Stimulated activated naive B cell treated with anti-CD40 and anti-IgM and Interleukin-4, amounts not matched to agents 10 μg/mL and 1 μg/mL and 100 μg/mL, for 72 hours (primary cell): ENCODE results near the gene AXDND1.
A peak's percentile ranks its signal among the peaks of the same experiment; 100 is the strongest.

ENCODE experiments used
- ATAC-seq, 2 donors: fragments of 150-1000 bp; cut with Tn5 transposase; replicated peaks; 2 replicates each; pipeline ENCODE4 v1.10.0; 2021; ENCODE audit warnings: moderate library complexity in 1 of 2
- DNase-seq: peaks from one replicate; pipeline ENCODE4 v3.0.0; 2021
- H3K27ac Mint-ChIP-seq: one replicate; pipeline ENCODE4 v1.8.0; 2022; ENCODE audit warnings: mild to moderate bottlenecking, mixed read lengths
- H3K27me3 Mint-ChIP-seq, 2 donors: one replicate each; pipeline ENCODE4 v1.8.0; 2022; ENCODE audit warnings: mixed read lengths in 2 of 2
- H3K36me3 Mint-ChIP-seq, 2 donors: one replicate each; pipeline ENCODE4 v1.8.0; 2022; ENCODE audit warnings: mixed read lengths in 2 of 2, mild to moderate bottlenecking in 1 of 2
- H3K4me1 Mint-ChIP-seq, 2 donors: one replicate each; pipeline ENCODE4 v1.8.0; 2022; ENCODE audit warnings: mixed read lengths in 2 of 2, mild to moderate bottlenecking in 1 of 2
- H3K4me3 Mint-ChIP-seq, 2 donors: one replicate each; pipeline ENCODE4 v1.8.0; 2022; ENCODE audit warnings: mild to moderate bottlenecking in 2 of 2, mixed read lengths in 2 of 2, moderate library complexity in 1 of 2
- H3K9me3 Mint-ChIP-seq, 2 donors: one replicate each; pipeline ENCODE4 v1.8.0; 2022; ENCODE audit warnings: mixed read lengths in 2 of 2, mild to moderate bottlenecking in 1 of 2

AXDND1 gene

GRCh38 chr1:179590671-179591070 lies 224.9 kb downstream of the AXDND1 start:
- Mint-ChIP-seq H3K4me1 (no peaks in the 10 kb centered on the region), H3K36me3 (no peaks in the 10 kb centered on the region), H3K27me3 (peaks cover 52 to 70% of the 10 kb centered on the region in 2 donors), H3K9me3 (no peaks in the 10 kb centered on the region), H3K27ac (no peak overlapping the region), H3K4me3 (no peak overlapping the region)
- ATAC-seq (no peak), DNase-seq (no peak)

GRCh38 chr1:179591253-179591591 lies 225.5 kb downstream of the AXDND1 start:
- Mint-ChIP-seq H3K4me1 (no peaks in the 10 kb centered on the region), H3K9me3 (no peaks in the 10 kb centered on the region), H3K4me3 (no peak overlapping the region), H3K27ac (no peak overlapping the region), H3K36me3 (no peaks in the 10 kb centered on the region), H3K27me3 (peaks cover 48 to 65% of the 10 kb centered on the region in 2 donors)
- ATAC-seq (no peak), DNase-seq (no peak)

GRCh38 chr1:179591592-179592580 lies 226.1 kb downstream of the AXDND1 start, which contains the start of gene TDRD5:
Gene TDRD5, plus strand, starts transcription at chr1:179591832. Its CDS starts 784 bp downstream, at chr1:179592616.
- Mint-ChIP-seq H3K4me1 (no peaks in the 10 kb centered on the region), H3K36me3 (no peaks in the 10 kb centered on the region), H3K27me3 (peaks cover 44 to 62% of the 10 kb centered on the region in 2 donors), H3K9me3 (no peaks in the 10 kb centered on the region), H3K27ac (no peak within 1 kb of the TSS), H3K4me3 (no peak within 1 kb of the TSS)
- DNase-seq (no peak), ATAC-seq (no peak)

- DNase-seq (no peak), ATAC-seq (peak; percentile 71 to 74)
- H3K36me3 Mint-ChIP-seq, result no peaks in the 10 kb centered on the region
- H3K27ac Mint-ChIP-seq, result no peak overlapping the region
- no peak overlapping the region for H3K4me3 Mint-ChIP-seq
- H3K27me3 Mint-ChIP-seq, result peaks cover 12 to 26% of the 10 kb centered on the region in 2 donors
- H3K9me3 Mint-ChIP-seq, result peaks cover 9 to 14% of the 10 kb centered on the region in 2 donors
- H3K4me1 Mint-ChIP-seq, result peaks cover 0 to 2% of the 10 kb centered on the region in 2 donors
These were observed 232.9 kb downstream of the AXDND1 start for GRCh38 chr1:179598631-179599030.

GRCh38 chr1:179599623-179600249 lies 234.0 kb downstream of the AXDND1 start:
- Mint-ChIP-seq H3K4me1 (peaks cover 0 to 2% of the 10 kb centered on the region in 2 donors), H3K4me3 (no peak overlapping the region), H3K27ac (no peak overlapping the region), H3K9me3 (peaks cover 9 to 20% of the 10 kb centered on the region in 2 donors), H3K36me3 (no peaks in the 10 kb centered on the region), H3K27me3 (peaks cover 17 to 32% of the 10 kb centered on the region in 2 donors)
- DNase-seq (no peak), ATAC-seq (peak in 1 of 2 donors; percentile 57)

- no peaks in the 10 kb centered on the region for H3K36me3 Mint-ChIP-seq
- no peak overlapping the region for H3K4me3 Mint-ChIP-seq
- peaks cover 24 to 25% of the 10 kb centered on the region in 2 donors for H3K27me3 Mint-ChIP-seq
- no peak overlapping the region for H3K27ac Mint-ChIP-seq
- peaks cover 0 to 2% of the 10 kb centered on the region in 2 donors for H3K4me1 Mint-ChIP-seq
- DNase-seq, result no peak
- H3K9me3 Mint-ChIP-seq, result peaks cover 9 to 20% of the 10 kb centered on the region in 2 donors
- no peak for ATAC-seq
These were observed 235.3 kb downstream of the AXDND1 start for GRCh38 chr1:179601093-179601492.
